Neural cell (in vitro differentiated cells): ENCODE results near the gene APBA1.

ENCODE experiments used
- CTCF ChIP-seq: fragments of 450-650 bp; IDR thresholded peaks from 2 replicates; pipeline ENCODE4 v1.5.1; 2014; ENCODE audit warnings: antibody characterized with exemption, mild to moderate bottlenecking, moderate library complexity; ENCODE audit not compliant: poor library complexity, severe bottlenecking
- EZH2 ChIP-seq: fragments of 200-600, 300-800 bp; shearing (Covaris generic), sonication (generic); IDR thresholded peaks from 2 replicates; pipeline ENCODE4 v1.6.1; 2014; ENCODE audit warnings: antibody characterized with exemption, low read length, borderline replicate concordance, mild to moderate bottlenecking; ENCODE audit not compliant: insufficient read depth, poor library complexity, severe bottlenecking
- POLR2AphosphoS5 ChIP-seq: IDR thresholded peaks from 2 replicates; pipeline ENCODE4 v1.6.1; 2012
- RAD21 ChIP-seq: fragments of 450-650 bp; conservative IDR thresholded peaks from 2 replicates; pipeline ENCODE4 v1.6.1; 2014; ENCODE audit warnings: antibody characterized with exemption, mild to moderate bottlenecking, moderate library complexity
- REST ChIP-seq: IDR thresholded peaks from 2 replicates; pipeline ENCODE4 v1.6.1; 2012; ENCODE audit warnings: borderline replicate concordance
- TAF1 ChIP-seq: IDR thresholded peaks from 2 replicates; pipeline ENCODE4 v1.6.1; 2012; ENCODE audit warnings: low read depth

- TF ChIP-seq RAD21 (no peak), CTCF (no peak), REST (no peak), EZH2 (no peak), TAF1 (no peak), POLR2AphosphoS5 (no peak)
Measured at GRCh38 chr9:69483886-69484422, 188.2 kb downstream of the APBA1 start.
